Fibroblast of skin of right biceps (primary cell): ENCODE data around the gene SLC29A3.
A peak's percentile ranks its signal among the peaks of the same experiment; 100 is the strongest.

Experiments
- DNase-seq: peaks from one replicate; pipeline ENCODE4 v3.0.0-alpha.2; 2013

SLC29A3 gene

DNA sequence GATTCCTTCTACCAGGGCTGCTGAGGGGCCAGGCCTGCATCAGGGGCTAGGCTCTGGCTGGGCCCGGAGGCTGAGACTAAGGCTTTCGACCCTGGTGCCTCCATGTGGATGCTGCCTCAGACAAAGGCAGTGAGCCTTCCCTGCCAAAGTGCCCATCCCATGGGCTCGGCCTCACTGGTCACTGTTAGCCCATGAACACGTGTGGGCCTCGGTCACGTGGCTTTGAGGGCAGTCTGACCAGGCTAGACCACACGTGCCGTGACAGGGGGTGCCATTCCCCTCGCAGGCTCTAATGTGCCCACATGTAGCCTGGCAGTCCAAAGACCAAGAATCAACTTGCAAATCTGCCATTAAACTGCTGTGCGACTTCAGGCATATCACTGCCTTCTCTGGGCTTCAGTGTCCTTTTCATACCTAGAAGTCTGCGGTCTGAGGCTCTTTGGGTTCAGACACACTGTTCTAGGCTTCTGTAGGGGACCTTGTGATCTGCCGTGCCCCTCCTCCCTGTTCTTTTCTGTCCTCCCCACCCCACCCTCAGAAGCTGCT lies 17.6 kb upstream of the SLC29A3 start:
- no peak for DNase-seq

DNA sequence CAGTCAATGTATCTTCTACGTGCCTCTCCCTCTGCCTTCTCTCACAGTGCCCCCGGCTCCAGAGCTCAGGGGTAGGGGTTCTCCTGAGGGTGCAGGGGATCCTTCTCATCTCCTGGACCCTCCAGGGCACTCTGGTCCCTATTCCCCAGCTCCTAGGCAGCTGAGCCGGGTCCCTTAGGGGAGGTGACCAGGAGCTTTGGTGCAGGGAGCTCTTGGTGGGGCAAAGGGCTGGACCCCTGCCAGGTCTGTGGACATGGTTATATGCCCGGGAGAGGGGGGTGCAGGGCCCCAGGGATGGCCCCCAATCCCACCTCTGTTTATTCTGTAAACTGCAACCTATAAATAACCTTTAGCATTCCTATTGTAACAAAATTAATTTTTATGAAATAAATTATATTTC lies 16.6 kb upstream of the SLC29A3 start:
- no peak for DNase-seq

DNA sequence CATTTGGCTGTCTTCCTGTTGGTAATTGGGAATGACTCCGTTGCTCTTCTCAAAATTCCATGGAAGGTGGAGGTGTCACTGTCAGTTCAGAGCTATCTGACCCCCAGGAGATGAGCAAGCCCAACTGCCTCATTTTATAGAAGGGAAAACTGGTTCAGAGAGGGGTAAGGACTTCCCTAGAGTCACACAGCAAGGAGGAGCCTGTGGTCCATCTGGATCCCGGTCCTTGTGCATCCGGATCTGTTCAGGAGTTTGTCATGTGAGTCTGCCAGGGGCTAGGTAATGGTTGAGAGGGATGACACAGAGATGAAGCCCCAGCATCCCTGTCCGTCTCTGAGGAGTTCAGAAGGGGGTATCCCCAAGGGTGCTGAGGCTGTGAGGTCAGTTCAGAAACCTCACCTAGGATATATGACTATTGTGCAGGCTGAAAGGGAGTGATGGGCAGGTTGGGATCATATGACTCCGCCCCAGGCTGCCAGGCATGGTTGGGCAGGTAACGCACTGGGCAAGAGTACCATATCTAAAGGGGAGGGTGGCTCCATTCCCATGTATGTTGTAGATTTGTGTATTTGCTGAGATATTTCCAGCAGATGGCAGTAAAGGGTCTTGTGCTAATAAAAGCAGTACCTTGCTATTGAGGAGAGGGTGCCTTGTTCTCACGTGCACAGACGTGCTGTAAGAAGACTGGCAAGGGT lies 16.0 kb upstream of the SLC29A3 start:
- DNase-seq, result peak; percentile 42

DNA sequence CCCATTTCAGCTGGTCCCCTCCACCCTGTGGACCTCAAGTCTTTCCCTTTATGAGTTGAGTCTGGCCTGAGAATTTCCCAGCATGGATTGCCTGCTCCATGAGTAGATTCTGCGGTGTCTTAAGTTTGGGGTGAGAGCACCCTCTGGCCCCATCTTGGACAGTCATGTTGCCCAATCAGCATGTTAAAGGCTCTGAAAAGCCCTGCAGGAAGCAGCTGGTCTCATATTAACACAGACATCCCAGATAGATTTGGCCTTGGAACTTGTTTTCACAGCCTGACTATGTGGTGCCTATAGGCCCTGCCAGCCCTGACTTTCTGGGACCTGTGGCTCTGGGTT lies 15.5 kb upstream of the SLC29A3 start:
- DNase-seq, result no peak

DNA sequence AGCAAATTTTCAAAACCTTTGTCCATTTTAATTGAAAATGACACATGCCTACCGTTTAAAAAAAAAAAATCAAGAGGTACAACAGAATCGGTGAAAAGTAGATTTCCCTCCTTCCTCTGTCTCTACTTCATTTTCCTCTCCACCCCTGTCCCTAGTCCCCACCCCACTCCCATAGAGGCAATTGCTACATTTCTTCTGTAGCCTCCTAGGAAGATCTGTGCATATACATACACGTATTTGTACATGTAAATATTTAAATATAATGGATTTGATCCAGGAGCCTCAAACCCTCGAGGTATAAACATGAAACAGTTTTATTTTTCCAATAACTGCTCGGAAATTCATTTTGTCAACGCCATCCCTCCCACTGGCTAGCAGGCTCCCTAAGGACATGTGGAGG lies 14.1 kb upstream of the SLC29A3 start:
- DNase-seq, result no peak

DNA sequence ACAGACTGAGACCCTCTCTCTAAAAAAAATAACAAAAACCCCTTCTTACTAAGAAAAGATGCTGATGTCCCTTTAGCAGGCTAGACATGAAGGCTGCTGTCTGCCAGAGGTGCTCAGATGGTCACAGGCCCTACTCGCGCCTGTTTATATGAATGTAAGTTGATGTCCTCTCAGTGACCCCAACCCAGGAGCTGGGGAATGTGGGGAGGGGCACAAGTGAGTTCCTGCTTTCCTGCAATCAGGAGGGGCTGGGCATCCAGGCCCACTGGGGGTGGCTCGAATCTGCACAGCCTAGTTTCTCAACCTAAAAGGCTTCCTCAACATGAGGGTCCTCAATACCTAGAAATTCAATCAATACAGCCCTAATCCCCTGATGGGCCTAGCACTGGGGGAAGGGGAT lies 12.1 kb upstream of the SLC29A3 start:
- DNase-seq, result no peak

DNA sequence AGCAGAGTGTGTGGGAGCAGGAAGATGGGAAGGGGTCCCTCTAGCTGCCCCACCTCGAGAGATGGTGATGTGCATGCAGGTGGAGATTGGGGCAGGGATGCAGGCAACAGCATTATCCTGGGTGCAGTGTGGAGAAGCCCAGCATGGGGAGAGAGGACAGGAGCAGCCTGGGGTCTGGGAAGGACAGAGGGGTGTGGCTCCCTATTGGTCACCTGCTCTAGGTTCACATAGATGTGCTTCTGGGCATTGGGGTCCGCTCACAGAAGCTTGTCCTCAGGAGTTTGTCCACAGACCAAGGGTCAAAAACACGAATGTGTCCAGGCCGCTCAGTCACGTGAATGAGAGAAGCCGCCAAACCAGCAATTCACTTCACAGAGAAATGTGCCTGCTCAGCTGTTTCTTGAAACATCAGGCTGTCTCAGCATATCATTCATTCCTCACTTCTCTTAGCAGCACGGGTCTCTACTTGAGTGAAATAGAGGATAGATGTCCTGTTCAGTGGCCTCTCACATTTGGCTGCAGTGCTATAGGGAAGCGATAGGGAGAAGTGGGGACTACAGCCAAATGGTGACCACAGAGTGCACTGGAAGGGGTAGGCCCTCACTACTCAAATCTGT lies 11.5 kb upstream of the SLC29A3 start:
- DNase-seq, result no peak

DNA sequence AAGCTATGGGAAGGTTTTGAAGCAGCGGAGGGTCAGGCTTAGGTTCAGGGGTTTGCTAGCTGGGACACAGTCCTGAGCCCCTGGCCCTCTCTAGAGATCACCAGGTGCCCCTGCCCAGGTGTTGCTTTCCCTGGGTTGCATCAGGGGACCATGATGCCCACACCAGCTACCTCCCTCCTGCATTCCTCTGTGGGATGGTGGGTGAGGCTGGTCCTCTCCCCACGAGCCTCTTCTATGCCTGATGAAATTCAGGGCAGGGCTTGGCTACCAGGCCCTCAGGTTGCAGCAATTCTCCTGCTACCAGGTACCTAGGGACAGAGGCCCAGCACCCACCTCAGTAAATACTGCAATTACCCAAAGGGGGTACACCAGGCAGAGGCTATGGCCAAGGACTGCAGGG lies 10.8 kb upstream of the SLC29A3 start:
- no peak for DNase-seq

DNA sequence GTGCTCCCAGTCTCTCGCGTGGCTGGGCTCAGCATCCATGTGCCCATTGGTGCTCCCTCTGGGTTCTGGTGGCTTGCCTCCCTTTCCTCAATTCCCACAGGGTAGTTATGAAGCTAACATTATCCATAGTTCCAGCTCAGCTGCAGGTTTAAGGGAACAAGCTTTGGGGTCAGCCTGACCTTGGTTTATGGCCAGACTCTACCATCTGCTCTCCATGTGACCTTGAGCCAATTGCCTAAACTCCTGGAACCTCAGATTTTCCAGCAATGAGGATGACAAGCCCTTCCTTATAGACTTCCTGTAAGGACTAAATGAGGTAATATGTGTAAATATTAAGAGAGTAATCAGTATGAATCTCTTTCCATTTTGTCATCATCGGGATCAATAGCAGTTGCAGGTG lies 10.1 kb upstream of the SLC29A3 start:
- no peak for DNase-seq

DNA sequence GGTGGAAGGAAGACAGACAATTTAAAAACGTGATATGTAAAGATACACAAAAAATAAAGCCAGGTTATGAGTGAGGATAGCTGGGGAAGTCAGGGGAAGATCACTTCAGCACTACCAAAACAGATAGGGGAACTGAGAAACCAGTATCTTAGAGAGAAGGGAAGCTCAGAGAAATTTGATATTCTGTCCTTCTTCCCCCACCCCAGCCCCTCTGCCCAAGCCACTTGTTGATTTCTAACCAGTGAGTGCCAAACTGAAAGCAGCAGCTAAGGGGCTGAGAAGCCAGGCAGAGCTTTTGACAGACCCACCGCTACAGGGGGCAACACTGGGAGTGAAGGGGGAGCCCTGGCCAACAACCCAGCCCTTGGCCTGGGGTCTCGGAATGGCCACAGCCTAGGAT lies 9.1 kb upstream of the SLC29A3 start:
- no peak for DNase-seq

DNA sequence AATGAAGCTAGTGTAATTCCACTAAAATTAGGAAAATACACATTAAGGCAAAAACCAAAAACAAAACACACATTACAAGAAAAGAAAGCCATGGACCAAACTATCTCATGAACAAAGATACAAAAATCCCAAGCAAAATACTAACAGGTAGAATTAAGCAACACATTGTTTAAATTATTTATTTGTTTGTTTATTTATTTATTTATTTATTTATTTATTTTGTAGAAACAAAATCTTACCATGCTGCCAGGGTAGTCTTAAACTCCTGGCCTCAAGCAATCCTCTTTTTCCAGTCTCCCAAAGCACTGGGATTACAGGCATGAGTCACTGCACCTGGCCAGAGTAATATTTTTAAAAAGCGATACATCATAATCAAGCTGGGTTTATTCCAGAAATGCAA lies 6.8 kb upstream of the SLC29A3 start:
- DNase-seq, result no peak

DNA sequence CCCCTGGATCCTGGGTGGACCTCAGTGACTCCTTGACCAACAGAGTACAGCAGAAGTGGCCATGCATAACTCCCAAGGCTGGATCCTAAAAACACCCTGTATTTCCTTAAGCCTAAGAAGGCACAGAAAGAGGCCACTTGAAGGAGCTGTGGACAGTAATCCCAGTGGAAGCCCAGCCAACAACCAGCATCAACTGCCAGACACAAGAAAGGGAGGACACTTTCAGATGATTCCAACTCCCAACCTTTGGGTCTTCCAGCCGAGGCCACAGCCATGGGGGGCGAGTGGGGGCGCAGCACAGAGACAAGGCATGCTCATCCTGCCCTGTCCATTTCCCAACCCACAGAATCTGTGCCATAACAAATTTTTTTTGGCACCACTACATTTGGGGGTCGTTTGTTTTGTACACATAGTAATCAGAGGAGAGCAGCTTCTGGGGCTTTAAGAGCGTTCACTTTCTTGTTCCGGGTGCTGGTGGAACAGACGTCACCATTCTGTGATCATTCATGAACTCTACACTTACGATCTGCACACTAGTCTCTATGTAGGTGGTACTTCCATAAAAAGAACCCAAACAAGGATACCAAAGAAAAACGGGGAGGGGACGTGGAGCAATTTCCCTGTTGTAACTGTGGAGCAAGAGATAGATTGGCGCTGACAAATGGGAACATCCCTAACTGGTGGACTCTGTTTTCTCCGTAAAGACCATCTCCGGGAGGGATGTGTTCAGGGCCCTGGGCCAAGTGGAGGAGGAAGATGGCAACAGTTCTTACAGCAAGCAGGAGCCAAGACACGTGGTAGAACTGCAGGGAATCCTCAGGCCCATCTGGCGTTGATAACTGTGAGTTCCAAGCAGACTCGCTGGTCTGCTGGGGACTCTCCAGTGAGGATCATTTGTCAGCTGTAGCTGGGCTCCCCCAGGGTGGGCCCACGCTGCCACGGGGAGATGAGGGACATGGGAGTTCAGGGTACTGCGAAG lies 6.0 kb upstream of the SLC29A3 start:
- DNase-seq, result peak; percentile 57

DNA sequence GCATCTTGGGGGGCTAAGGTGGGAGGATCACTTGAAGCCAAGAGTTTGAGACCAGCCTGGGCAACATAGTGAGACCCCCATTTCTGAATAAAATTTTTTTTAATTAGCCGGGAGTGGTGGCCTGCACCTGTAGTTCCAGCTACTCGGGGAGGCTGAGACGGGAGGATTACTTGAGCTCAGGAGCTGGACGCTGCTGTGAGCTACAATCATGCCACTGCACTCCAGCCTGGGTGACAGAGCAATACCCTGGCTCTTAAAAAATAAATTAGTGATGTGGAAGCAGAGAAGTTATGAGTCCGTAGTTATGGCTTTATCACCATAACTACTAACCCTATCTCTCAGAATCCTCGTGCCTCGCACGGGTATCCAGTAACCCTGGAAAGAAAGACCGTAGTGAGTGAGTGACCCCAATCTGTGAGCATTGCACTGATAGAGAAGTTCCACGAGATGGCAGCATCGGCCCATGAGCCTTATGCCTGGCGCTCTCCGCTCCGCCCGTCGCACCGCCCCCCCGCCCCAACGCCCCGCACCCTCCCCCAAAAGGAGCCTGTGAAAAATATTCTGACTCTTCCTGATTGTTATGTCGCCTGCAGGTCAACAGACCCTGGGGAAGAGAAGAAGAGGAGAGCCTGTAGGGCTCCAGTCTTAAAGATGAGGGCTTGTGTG lies 4.9 kb upstream of the SLC29A3 start:
- DNase-seq, result peak; percentile 62

DNA sequence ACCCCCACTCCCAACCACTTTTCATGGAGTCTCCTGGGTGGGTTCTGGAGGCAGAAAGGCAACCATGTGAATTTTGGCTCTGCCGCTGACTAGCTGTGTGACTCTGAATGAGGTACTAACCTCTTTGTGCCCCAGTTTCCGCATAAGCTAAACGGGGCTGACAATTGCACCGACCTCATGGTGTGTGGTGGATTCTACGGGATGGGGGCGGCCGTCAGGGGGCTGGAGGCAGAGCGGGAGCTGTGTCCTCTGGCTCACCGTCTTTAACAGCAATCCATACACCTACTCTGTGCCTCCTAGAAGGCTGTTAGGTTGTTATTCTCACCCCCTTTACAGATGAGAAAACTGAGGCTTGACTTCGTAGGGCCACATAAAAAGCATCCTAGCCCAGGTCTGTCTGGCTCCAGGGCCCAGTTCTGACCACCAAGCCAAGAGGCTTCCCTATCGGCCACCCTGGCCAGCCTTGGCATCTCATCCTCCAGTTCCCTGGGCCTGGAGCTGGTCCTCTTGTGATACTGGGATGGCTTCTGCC lies 4.3 kb upstream of the SLC29A3 start:
- DNase-seq, result no peak

DNA sequence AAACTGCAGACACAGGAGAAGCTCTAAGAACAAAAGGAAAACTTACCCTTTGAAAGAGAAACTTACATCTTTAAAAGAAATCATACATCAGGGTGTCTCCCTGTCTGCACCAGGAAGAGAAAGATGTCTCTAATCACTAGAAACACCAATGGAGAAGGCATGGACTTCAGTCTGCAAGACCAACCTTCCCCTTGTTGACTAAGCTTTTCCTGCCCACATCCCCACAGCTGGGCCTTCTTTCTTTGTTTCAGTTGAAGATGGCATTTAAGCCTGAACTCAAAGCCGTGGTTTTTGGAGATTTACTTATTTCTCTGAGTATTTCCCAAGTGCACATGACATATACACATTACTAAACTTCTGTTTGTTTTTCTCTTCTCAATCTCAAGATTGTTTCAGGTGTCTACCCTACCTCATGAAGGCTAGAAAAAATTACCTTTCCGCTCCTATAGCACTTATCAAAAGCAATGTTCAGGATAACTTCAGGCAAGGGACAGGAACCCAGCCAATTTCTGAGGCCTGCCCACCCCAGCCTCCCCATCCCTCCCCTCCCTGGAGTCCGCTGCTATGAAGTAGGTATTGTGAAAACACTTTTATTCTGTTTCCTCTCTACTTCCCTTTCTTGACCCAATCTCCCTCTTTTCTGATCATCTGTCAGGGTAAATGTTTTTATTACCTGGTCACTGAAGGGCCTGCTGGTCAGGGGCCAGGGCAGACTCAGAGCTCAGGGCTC lies 2.8 kb upstream of the SLC29A3 start:
- DNase-seq, result no peak

DNA sequence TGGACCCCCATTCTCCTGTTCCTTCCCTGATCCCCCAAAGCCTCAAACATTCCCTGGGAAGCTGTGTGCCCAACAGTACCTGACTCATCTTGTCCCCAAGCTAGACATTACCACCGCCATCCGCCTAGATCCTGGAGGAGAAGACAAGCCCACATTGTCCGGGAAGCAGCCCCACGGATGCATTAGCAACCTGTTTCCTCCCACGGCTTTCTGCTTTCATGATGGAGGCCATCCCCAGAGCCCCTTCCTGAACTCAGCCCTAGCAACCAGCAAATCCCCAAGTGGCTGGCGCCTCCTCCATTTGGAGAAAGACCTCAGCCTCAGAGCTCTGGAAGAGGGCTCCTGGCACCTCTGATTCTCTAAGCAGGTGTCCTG lies 2.3 kb upstream of the SLC29A3 start:
- no peak for DNase-seq

DNA sequence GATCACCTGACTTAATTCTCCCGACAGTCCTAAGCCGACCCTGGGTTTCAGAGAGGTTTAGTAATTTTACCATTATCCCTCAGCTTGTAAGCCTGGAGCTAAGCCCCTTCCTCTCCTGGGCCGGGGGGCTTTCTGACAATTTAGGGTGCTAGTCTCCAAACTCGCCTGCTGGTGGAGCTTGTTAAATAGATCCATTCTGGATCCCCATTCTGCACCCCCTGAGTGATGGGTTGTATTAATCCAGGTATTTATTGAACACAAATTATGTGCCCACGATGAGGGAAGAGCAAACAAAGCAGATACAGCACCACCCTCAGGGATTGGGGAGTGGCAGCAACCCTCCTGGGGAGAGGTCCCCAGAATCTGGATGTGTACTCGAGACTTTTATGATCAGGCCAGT lies 1.3 kb upstream of the SLC29A3 start:
- DNase-seq, result no peak

DNA sequence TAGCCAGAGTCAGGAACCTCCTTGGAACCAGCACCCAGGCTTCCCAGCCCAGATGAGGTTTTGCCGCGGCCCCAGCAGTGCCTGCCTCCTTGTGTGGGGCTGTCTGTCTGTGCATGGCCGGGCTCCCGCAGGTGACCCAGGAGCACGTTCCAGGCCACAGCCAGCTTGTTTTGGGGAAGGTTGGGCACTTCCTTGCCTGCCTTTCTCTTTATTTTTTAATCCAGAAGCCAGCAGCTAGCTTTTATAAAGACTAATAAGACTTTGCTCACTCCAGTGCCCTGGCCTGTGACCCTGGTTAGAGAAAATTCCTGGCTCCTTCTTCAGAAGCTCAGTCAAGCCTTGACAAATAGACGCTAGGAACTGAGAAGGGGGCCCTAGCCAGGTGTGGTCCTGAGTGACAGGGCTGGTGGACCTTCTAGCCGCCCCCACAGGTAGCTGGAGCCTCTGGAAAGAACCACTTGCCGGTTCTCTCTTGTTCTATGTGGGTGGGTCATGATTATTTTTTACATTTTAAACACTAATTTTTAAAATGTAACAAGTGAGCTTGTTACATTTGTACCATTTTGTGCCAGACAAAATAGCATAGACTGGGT lies 837 bp downstream of the SLC29A3 start:
- no peak for DNase-seq

DNA sequence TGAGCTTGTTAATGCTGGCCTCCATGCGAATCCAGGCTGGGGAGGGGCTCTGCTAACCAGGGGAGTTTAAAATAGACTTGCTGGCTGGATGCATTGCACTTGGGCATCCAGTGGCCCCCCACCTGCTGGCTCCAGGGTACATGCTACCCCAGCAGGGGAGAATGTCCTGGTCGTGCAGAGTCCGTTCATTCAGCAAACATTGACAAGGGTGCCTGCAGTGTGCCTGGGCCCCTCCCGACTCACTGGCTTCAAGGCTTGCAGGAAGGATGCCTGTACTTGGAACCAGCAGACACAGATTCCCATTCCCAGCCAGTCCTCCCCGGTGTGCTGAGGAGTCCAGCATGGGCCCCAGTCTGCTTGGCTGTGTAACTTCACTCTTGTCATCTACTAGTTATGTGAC lies 1.5 kb downstream of the SLC29A3 start:
- DNase-seq, result no peak

DNA sequence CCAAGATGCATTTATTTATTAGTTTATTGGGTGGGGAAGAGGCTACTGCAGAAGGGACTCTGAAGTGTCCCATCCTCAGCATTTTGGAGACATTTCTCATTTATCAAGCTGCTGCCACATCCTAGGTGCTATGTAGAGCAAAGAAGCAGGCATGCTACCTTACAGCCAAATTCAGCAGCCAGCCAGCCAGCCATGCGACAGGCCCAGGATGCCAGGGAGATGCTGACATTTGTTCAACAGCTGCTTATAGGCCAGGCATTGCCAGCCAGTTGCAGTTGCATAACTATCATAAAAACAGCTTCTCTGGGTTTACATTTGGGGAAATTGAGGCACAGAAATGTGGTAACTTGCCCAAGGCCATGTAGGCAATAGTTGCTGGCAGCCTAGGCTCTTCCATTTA lies 2.3 kb downstream of the SLC29A3 start:
- no peak for DNase-seq

DNA sequence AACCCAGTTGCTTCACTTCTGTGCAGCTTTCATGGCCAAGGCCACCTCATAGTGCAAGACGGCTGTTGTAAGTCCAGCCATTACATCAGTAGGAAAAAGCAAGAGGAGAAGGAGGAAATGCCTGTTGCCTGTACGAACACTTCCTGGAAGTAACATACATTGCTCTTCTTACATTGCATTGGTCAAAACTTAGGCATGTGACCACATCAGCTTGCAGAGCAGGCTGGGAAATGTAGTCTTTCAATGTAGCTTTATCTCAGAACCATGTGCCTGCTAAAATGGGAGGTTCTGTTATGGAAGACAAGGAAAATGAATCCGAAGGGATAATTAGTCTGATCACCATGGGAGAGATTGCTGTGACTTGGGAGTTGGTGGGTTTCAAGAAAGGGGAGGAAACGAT lies 4.3 kb downstream of the SLC29A3 start:
- DNase-seq, result peak; percentile 22

DNA sequence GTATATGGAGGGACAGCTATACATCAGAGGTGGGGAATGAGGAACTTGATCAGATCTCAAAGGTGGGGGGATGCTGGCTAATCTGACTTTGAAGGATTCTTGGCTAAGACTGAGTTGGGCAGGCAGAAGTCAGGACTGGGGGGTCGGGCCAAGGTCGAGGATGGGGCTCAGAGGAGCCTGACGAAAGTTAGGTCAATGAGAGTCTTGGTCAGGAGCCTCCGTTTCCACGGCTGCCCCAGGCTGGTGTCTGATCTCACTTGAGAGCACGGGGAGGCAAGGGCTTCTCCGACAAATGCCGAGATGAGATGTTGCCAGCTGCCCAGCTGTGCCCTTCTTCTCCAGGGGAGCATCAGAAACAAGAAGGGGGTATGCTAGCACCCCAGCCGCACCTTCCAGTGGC lies 5.7 kb downstream of the SLC29A3 start:
- no peak for DNase-seq
